Upper lobe of left lung (tissue), 4 donors: ENCODE data around the gene SUPT3H.

Experiments used
- POLR2A ChIP-seq, 4 donors: fragments of 450-650 bp; IDR thresholded peaks; one replicate each; pipeline ENCODE4 v1.5.1; 2016 to 2017; ENCODE audit warnings: antibody characterized with exemption in 4 of 4, mild to moderate bottlenecking in 2 of 4
- TF ChIP-seq, protein P1 (sequence below), 6 experiments: fragments of 450-650 bp in 4 of 6; fragments of 200-600 bp in 2 of 6; sonication (generic) in 2 of 6; IDR thresholded peaks; one replicate each; pipeline ENCODE4 v1.5.1; 2016 to 2019; ENCODE audit warnings: antibody characterized with exemption in 6 of 6

DNA sequence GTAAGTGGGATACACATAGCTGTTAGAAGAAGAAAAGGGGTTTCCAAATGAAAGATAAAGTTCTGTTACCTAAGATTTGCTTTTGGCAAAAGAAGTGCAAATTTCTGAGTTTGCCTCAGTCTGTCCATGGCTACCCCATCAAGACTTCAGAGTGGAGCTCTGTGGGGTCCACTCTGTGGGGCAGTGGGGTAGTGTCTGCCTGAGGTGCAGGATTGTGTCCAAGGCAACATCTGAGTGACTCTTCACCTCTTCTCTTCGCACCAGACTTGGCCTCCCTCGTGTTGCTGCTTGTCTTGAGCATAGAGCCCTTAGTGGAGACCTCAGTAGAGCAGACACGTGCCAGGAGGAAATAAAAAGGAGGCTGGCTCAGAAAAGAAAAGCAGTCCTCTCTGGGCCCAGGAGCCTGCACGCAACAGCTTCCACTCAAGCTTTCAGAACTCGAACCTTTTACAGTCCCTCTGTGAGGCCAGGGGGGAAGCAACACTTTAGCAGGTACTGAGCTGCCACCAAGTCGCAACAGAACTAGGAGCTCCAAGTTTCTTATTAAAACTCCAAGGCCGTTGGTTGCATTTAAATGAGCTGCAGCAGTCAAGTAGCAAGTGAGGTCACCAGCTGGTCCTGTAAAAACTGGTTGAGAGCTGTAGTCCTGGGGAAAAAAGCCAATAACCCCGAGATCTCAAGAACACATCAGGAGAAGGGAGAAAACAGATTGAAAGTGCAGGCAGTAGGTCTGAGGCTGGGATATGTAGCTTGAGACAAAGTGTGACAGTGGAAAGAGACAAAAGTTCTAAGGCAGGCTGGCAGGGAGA, 576.7 kb downstream of the SUPT3H start:
- TF ChIP-seq, protein P1, sequence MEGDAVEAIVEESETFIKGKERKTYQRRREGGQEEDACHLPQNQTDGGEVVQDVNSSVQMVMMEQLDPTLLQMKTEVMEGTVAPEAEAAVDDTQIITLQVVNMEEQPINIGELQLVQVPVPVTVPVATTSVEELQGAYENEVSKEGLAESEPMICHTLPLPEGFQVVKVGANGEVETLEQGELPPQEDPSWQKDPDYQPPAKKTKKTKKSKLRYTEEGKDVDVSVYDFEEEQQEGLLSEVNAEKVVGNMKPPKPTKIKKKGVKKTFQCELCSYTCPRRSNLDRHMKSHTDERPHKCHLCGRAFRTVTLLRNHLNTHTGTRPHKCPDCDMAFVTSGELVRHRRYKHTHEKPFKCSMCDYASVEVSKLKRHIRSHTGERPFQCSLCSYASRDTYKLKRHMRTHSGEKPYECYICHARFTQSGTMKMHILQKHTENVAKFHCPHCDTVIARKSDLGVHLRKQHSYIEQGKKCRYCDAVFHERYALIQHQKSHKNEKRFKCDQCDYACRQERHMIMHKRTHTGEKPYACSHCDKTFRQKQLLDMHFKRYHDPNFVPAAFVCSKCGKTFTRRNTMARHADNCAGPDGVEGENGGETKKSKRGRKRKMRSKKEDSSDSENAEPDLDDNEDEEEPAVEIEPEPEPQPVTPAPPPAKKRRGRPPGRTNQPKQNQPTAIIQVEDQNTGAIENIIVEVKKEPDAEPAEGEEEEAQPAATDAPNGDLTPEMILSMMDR (IDR thresholded peaks at IDR 0.05): no peak
- TF ChIP-seq POLR2A (IDR thresholded peaks at IDR 0.05): no peak
